HepG2 (cell line): ENCODE results near the gene MRPL51. TPM values are rescaled to one million over a fixed set of nuclear protein-coding genes. Genes with fewer than 3 reads are reported as not detected.
A peak's percentile ranks its signal among the peaks of the same experiment; 100 is the strongest.

Source experiments
- ATAD3A ChIP-seq: sonication (generic); formaldehyde crosslinking; IDR thresholded peaks from 2 replicates; pipeline ENCODE4 v1.4.0; 2020; ENCODE audit warnings: missing genetic modification reagents
- CEBPZ ChIP-seq: IDR thresholded peaks from 2 replicates; pipeline ENCODE4 v1.6.1; 2012; ENCODE audit warnings: low read length, improper control_type of control experiment
- FOXP4 ChIP-seq: sonication (generic); formaldehyde crosslinking; IDR thresholded peaks from 2 replicates; pipeline ENCODE4 v1.4.0; 2020; ENCODE audit warnings: missing genetic modification reagents
- HNF4A ChIP-seq: sonication (generic); formaldehyde crosslinking; IDR thresholded peaks from 2 replicates; pipeline ENCODE4 v1.4.0; 2020; ENCODE audit warnings: missing genetic modification reagents
- PAF1 ChIP-seq: IDR thresholded peaks from 2 replicates; pipeline ENCODE4 v1.6.1; 2016; ENCODE audit warnings: missing genetic modification reagents, missing compliant biosample characterization
- PRDM4 ChIP-seq: sonication (generic); formaldehyde crosslinking; IDR thresholded peaks from 2 replicates; pipeline ENCODE4 v1.9.0; 2021; ENCODE audit warnings: missing genetic modification reagents, borderline replicate concordance
- RERE ChIP-seq: IDR thresholded peaks from 2 replicates; pipeline ENCODE4 v1.6.1; 2016; ENCODE audit warnings: low read depth, missing genetic modification reagents, missing compliant biosample characterization
- TBX2 ChIP-seq: sonication (generic); formaldehyde crosslinking; IDR thresholded peaks from 2 replicates; pipeline ENCODE4 v1.5.0; 2020; ENCODE audit warnings: missing genetic modification reagents, mild to moderate bottlenecking, borderline replicate concordance
- ZNF180 ChIP-seq: sonication (generic); formaldehyde crosslinking; IDR thresholded peaks from 2 replicates; pipeline ENCODE4 v1.4.0; 2020; ENCODE audit warnings: low read depth, missing genetic modification reagents, borderline replicate concordance
- ZNF263 ChIP-seq: sonication (generic); formaldehyde crosslinking; IDR thresholded peaks from 2 replicates; pipeline ENCODE4 v1.4.0; 2020; ENCODE audit warnings: missing genetic modification reagents
- ZNF317 ChIP-seq: sonication (generic); formaldehyde crosslinking; IDR thresholded peaks from 2 replicates; pipeline ENCODE4 v1.5.0; 2020; ENCODE audit warnings: mild to moderate bottlenecking, missing genetic modification reagents
- ZNF770 ChIP-seq: sonication (generic); formaldehyde crosslinking; IDR thresholded peaks from 2 replicates; pipeline ENCODE4 v1.5.0; 2020; ENCODE audit warnings: mild to moderate bottlenecking, missing genetic modification reagents
- polyA plus RNA-seq, 8 experiments: library from polyadenylated mRNA; depleted of rRNA in 3 of 8; stranded (reverse) in 7 of 8; unstranded in 1 of 8; fragments of >200 nt; fragmentation: Illumina TruSeq in 4 of 8; extraction: Trizol in 4 of 8; gene quantifications; 2 replicates each; pipeline versions ENCODE4 v1.2.1 to v1.2.3, GENCODE V29; 2011 to 2016; ENCODE audit warnings: low read depth in 4 of 8, missing spikeins in 1 of 8, mixed read lengths in 1 of 8; ENCODE audit not compliant: insufficient read depth in 1 of 8
- total RNA-seq, 5 experiments: library from RNA; depleted of rRNA; stranded (reverse); fragments of >200 nt; fragmentation: Illumina TruSeq; extraction: Trizol; gene quantifications; 2 replicates each; pipeline ENCODE4 v1.2.3, GENCODE V29; 2016; ENCODE audit warnings: low read depth in 1 of 5

Gene MRPL51
- total and polyA plus RNA-seq, 2 of the 13 experiments (the other 11 are each of a cell fraction or from before 2014, with no cell fraction given) = 64.8 to 278 TPM

GRCh38 chr12:6532051-6532926, 39.2 kb upstream of the MRPL51 start (continued):
- 0 out of 2 replicates have a peak, but pooled peaks have one; percentile 16 for TF ChIP-seq RERE (CRISPR knock-in tag)
- TF ChIP-seq ZNF770 = no peak
- TF ChIP-seq HNF4A (CRISPR knock-in tag) = peak; percentile 89
- TF ChIP-seq CEBPZ = no peak
- peak; percentile 62; the same call in 1 of the 2 replicates for TF ChIP-seq TBX2 (CRISPR knock-in tag)
- peak; percentile 84 for TF ChIP-seq ZNF263 (CRISPR knock-in tag)
- no peak for TF ChIP-seq ZNF317 (CRISPR knock-in tag)
- TF ChIP-seq FOXP4 (CRISPR knock-in tag) = peak; percentile 72
- TF ChIP-seq ZNF180 (CRISPR knock-in tag) = no peak
- TF ChIP-seq PRDM4 = no peak
- no peak for TF ChIP-seq ATAD3A (CRISPR knock-in tag)
- TF ChIP-seq PAF1 (CRISPR knock-in tag) = peak; percentile 32; the same call in 1 of the 2 replicates
